ENCODE results near the gene TMEM132D. TPM values are rescaled to one million over a fixed set of nuclear protein-coding genes. Genes with fewer than 3 reads are reported as not detected.

The TMEM132D gene
- total RNA-seq, 1 experiment from 2014 or later = 1.4 TPM

DNA sequence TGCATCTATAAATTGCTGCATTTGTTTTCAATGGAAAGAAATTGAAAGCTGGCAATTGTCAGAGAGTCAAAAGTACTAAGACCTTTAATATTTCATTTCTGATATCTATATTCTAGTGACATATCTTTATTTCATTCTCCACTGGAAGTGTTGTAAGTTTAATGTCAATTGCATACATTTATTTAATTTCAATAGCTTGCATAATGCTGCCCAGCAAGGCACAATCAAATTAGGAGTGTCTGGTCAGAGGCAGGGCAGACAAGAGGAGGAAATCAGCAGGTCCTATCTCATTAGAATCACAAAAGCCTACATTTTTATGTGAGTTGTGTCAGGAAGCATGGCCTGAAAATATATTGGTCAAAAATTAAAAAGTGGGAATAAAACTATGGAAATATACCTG lies 112.9 kb downstream of the TMEM132D start (continued):
- TF ChIP-seq ZNF219 (CRISPR knock-in tag; IDR thresholded peaks at IDR 0.05; ENCODE audit: borderline replicate concordance) = no peak
- no peak for TF ChIP-seq JAZF1 (CRISPR knock-in tag; IDR thresholded peaks at IDR 0.05)

DNA sequence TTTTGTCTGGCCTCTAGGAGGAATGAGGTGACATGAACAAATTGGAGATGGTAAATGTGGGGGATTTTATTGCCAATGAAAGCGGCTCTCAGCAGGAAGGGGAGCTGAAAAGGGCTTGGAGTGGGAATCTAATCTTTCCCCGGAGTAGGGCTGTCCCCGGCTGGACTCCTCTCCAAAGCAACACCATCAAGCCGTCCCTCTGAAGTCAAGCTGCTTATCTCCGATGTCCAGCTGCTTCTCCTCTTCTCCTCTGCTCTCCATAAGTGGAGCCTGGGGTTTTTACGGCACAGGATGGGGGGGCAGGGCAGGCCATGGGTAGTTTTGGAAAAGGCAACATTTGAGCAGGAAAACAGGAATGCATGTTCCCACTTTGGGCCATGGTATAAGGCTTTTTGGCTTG lies 113.5 kb downstream of the TMEM132D start:
- no peak for ATAC-seq
- peaks cover 79% of the 10 kb centered on the region for H3K9me3 Mint-ChIP-seq
- no peak overlapping the region for H3K27ac Mint-ChIP-seq
- ChIA-PET POLR2A (interaction anchor here (0.5 to 0.6 kb wide), 2 partner anchors 10 to 501 kb away, joined by 3 read pairs; no protein-coding TSS in a partner anchor), CTCF (no interaction called here)
- H3K27me3 Mint-ChIP-seq (ENCODE audit: low read depth) = peaks cover 5% of the 10 kb centered on the region
- H3K4me1 Mint-ChIP-seq = no peaks in the 10 kb centered on the region
- TF ChIP-seq, protein P1, sequence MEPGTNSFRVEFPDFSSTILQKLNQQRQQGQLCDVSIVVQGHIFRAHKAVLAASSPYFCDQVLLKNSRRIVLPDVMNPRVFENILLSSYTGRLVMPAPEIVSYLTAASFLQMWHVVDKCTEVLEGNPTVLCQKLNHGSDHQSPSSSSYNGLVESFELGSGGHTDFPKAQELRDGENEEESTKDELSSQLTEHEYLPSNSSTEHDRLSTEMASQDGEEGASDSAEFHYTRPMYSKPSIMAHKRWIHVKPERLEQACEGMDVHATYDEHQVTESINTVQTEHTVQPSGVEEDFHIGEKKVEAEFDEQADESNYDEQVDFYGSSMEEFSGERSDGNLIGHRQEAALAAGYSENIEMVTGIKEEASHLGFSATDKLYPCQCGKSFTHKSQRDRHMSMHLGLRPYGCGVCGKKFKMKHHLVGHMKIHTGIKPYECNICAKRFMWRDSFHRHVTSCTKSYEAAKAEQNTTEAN (CRISPR knock-in tag; IDR thresholded peaks at IDR 0.05) = no peak
- no peak for TF ChIP-seq SMAD3 (CRISPR knock-in tag; IDR thresholded peaks at IDR 0.05; ENCODE audit: borderline replicate concordance)
- TF ChIP-seq ZNF232 (CRISPR knock-in tag; IDR thresholded peaks at IDR 0.05) = no peak
- no peak for TF ChIP-seq ZNF416 (CRISPR knock-in tag; IDR thresholded peaks at IDR 0.05)
- TF ChIP-seq, protein P2, sequence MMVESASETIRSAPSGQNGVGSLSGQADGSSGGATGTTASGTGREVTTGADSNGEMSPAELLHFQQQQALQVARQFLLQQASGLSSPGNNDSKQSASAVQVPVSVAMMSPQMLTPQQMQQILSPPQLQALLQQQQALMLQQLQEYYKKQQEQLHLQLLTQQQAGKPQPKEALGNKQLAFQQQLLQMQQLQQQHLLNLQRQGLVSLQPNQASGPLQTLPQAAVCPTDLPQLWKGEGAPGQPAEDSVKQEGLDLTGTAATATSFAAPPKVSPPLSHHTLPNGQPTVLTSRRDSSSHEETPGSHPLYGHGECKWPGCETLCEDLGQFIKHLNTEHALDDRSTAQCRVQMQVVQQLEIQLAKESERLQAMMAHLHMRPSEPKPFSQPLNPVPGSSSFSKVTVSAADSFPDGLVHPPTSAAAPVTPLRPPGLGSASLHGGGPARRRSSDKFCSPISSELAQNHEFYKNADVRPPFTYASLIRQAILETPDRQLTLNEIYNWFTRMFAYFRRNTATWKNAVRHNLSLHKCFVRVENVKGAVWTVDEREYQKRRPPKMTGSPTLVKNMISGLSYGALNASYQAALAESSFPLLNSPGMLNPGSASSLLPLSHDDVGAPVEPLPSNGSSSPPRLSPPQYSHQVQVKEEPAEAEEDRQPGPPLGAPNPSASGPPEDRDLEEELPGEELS (CRISPR knock-in tag; IDR thresholded peaks at IDR 0.05) = no peak
- TF ChIP-seq ATF1 (CRISPR knock-in tag; IDR thresholded peaks at IDR 0.05) = no peak
- no peak for TF ChIP-seq ZNF317 (CRISPR knock-in tag; IDR thresholded peaks at IDR 0.05; ENCODE audit: borderline replicate concordance, low read depth)
- TF ChIP-seq IRF1 (CRISPR knock-in tag; IDR thresholded peaks at IDR 0.05) = no peak
- no peak for TF ChIP-seq JAZF1 (CRISPR knock-in tag; IDR thresholded peaks at IDR 0.05)
- TF ChIP-seq, protein P3, sequence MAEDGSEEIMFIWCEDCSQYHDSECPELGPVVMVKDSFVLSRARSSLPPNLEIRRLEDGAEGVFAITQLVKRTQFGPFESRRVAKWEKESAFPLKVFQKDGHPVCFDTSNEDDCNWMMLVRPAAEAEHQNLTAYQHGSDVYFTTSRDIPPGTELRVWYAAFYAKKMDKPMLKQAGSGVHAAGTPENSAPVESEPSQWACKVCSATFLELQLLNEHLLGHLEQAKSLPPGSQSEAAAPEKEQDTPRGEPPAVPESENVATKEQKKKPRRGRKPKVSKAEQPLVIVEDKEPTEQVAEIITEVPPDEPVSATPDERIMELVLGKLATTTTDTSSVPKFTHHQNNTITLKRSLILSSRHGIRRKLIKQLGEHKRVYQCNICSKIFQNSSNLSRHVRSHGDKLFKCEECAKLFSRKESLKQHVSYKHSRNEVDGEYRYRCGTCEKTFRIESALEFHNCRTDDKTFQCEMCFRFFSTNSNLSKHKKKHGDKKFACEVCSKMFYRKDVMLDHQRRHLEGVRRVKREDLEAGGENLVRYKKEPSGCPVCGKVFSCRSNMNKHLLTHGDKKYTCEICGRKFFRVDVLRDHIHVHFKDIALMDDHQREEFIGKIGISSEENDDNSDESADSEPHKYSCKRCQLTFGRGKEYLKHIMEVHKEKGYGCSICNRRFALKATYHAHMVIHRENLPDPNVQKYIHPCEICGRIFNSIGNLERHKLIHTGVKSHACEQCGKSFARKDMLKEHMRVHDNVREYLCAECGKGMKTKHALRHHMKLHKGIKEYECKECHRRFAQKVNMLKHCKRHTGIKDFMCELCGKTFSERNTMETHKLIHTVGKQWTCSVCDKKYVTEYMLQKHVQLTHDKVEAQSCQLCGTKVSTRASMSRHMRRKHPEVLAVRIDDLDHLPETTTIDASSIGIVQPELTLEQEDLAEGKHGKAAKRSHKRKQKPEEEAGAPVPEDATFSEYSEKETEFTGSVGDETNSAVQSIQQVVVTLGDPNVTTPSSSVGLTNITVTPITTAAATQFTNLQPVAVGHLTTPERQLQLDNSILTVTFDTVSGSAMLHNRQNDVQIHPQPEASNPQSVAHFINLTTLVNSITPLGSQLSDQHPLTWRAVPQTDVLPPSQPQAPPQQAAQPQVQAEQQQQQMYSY (CRISPR knock-in tag; IDR thresholded peaks at IDR 0.05) = no peak
- TF ChIP-seq GRHL2 (CRISPR knock-in tag; IDR thresholded peaks at IDR 0.05; ENCODE audit: insufficient replicate concordance, severe bottlenecking) = no peak
- no peak for TF ChIP-seq JUN (CRISPR knock-in tag; IDR thresholded peaks at IDR 0.05)
- no peak for TF ChIP-seq GABPB1 (CRISPR knock-in tag; IDR thresholded peaks at IDR 0.05)
- TF ChIP-seq E2F1 (CRISPR knock-in tag; IDR thresholded peaks at IDR 0.05) = no peak
- TF ChIP-seq ZNF121 (CRISPR knock-in tag; IDR thresholded peaks at IDR 0.05) = no peak
- H3K4me3 Mint-ChIP-seq = no peak overlapping the region
- DNase-seq (ENCODE audit: low spot score) = no peak
- H3K36me3 Mint-ChIP-seq = peaks cover 84% of the 10 kb centered on the region

Data from WTC11 (cell line).